Ectodermal cell (in vitro differentiated cells): ENCODE results near the gene TBCCD1.
A peak's percentile ranks its signal among the peaks of the same experiment; 100 is the strongest.
"Not testable (repeated sequence)": the region's sequence is repeated elsewhere in the genome, so short reads cannot be mapped to it uniquely, and the experiment has no call there.

Experiments
- H3K27ac ChIP-seq: 2 replicates; pipeline ENCODE4 v1.7.0; 2013; ENCODE audit warnings: mild to moderate bottlenecking, low read depth, low read length; ENCODE audit not compliant: insufficient read depth, poor library complexity, severe bottlenecking
- H3K27me3 ChIP-seq: 2 replicates; pipeline ENCODE4 v1.7.0; 2013; ENCODE audit warnings: mild to moderate bottlenecking, low read length; ENCODE audit not compliant: insufficient read depth, control insufficient read depth, poor library complexity, severe bottlenecking
- H3K36me3 ChIP-seq: one replicate; pipeline ENCODE4 v1.7.0; 2013; ENCODE audit warnings: low read length; ENCODE audit not compliant: control insufficient read depth, insufficient read depth
- H3K4me1 ChIP-seq: one replicate; pipeline ENCODE4 v1.7.0; 2013; ENCODE audit warnings: low read length; ENCODE audit not compliant: control insufficient read depth, insufficient read depth
- H3K4me3 ChIP-seq: 2 replicates; pipeline ENCODE4 v1.7.0; 2013; ENCODE audit warnings: low read depth, low read length, control low read depth; ENCODE audit not compliant: insufficient read depth
- H3K9me3 ChIP-seq: 2 replicates; pipeline ENCODE4 v1.7.0; 2013; ENCODE audit warnings: mild to moderate bottlenecking, low read length, moderate library complexity; ENCODE audit not compliant: control insufficient read depth
- WGBS, 2 experiments: methylation state at CpG; one replicate each; pipeline ENCODE4 v1.1.7; 2013; ENCODE audit warnings: missing lambda C conversion rate in 2 of 2; 5-methylcytosine and 5-hydroxymethylcytosine counted together

The TBCCD1 gene

DNA sequence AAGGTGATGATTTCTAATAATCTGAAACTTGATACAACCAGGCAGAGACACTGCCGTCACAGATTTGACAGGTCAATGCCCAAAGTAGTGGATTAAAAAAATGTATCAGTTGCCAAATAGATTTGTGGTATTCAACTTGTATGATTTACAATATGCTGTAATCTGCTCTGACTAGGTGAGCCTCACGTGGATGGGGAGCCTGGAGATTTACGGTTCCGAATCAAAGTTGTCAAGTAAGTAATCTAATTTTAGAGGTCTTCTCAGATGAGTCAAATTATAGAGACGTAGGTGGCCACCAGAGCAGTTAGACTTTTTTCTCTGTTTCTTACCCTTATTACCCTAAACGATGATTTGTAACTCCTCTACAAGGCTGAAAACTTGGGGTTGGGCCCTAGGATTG lies 15.4 kb upstream of the TBCCD1 start:
- H3K27ac ChIP-seq = no peak overlapping the region
- WGBS, 2 experiments = 95 to 96% methylated on average over 6 of the region's 6 CpGs
- H3K4me1 ChIP-seq = no peaks in the 10 kb centered on the region
- peaks cover 27% of the 10 kb centered on the region for H3K36me3 ChIP-seq
- H3K27me3 ChIP-seq = no peaks in the 10 kb centered on the region
- H3K4me3 ChIP-seq = no peak overlapping the region
- no peaks in the 10 kb centered on the region for H3K9me3 ChIP-seq

DNA sequence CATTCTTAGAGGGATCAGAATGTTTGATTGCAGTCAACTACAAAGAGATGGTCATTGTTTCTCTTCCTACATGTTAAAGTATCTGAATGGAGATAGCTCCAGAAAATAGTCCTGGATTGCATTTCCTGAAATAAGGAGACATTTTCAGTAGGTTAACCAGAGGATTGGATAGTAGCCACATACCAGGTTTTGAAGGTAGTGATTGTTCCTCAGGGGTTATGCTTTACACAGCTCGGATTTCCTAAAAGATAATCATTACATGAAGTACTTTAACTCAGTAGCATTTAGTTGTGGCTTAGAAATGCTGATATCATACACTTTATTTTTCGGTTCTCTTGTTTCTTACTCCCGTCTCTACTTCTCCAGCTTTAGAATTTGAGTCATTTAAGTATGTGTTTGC lies 13.6 kb upstream of the TBCCD1 start:
- no peaks in the 10 kb centered on the region for H3K4me1 ChIP-seq
- no peak overlapping the region for H3K27ac ChIP-seq
- no peaks in the 10 kb centered on the region for H3K9me3 ChIP-seq
- no peak overlapping the region for H3K4me3 ChIP-seq
- no peaks in the 10 kb centered on the region for H3K27me3 ChIP-seq
- WGBS, 2 experiments = 98% methylated on average over 3 of the region's 3 CpGs; no CpG with 5 or more reads in 1 of the 2 experiments
- peaks cover 33% of the 10 kb centered on the region for H3K36me3 ChIP-seq

DNA sequence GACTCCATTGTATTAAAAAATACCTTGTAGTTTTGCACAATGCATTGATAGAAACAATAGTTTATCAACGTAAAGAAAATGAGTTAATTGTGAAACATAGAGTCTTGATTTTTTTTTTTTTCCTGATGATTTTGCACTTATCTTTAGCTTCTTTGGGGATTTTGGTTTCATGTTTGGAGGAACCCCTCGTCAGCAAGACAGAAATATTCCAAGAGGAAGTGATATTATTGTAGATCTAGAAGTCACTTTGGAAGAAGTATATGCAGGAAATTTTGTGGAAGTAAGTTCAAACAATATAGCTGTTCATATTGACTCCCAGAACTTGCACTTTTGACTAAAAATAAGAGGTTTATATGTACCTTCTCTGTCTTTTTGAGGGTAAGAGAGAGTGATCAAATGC lies 10.4 kb upstream of the TBCCD1 start:
- Histone ChIP-seq H3K27ac (no peak overlapping the region), H3K36me3 (peaks cover 20% of the 10 kb centered on the region), H3K4me3 (no peak overlapping the region), H3K27me3 (no peaks in the 10 kb centered on the region), H3K9me3 (no peaks in the 10 kb centered on the region), H3K4me1 (no peaks in the 10 kb centered on the region)
- WGBS, 2 experiments = 88 to 91% methylated on average over 2 of the region's 2 CpGs

DNA sequence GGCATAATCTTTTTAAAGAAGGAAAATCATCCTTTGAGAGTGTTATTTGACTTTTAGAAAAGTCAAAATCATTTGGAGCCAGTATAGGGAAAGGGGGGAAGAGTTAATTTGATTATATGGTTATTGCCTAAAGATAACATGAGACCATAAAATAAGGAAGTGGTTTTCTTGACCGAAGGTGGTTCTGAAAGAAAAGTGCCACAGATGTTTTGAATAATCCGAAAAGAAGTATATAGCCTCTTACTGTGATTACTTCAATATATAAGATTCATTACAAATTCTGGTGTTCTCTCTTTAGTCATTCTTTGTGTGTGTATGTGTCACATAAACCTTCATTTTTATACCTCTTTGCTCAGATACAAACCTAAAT lies 4.5 kb upstream of the TBCCD1 start:
- peak overlapping the region; percentile 83 for H3K4me3 ChIP-seq
- no peaks in the 10 kb centered on the region for H3K9me3 ChIP-seq
- H3K27ac ChIP-seq = no peak overlapping the region
- peaks cover 8% of the 10 kb centered on the region for H3K36me3 ChIP-seq
- WGBS, 2 experiments = 78 to 90% methylated on average over 1 of the region's 2 CpGs
- no peaks in the 10 kb centered on the region for H3K27me3 ChIP-seq
- no peaks in the 10 kb centered on the region for H3K4me1 ChIP-seq

DNA sequence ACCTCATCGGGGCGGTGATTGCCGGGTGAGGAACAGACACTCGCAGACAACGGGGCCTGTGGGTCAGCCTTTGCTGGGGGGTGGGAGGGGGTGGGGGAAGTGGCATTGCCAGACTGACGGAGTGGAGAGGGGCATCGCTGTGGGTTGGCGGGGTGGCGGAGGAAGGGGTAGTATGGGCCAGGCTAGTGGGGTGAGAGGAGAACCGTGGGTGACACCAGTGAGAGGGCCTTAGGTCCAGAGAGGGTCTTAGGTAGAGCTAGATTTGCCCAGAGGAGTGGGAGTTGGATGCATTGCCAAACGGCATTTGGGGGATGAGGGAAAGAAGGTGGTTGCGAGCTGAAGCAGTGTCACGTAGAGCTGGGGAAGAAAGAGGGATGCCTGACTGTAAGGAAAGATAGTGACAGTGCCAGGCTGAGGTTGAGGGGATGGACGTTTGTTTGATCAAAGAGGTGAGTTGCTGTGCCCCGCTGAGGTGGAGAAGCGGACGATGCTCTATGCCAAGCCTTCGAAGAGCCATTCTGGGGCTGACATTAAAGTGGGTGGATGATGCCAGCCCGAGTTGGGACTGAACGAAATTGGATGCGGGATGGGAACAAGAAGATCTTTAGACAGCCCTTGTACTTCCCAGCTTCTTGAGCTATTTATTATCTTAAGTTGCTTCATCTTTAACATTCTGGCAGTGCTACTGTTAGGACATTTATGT lies 4.0 kb upstream of the TBCCD1 start:
- no peak overlapping the region for H3K27ac ChIP-seq
- peak overlapping the region; percentile 83 for H3K4me3 ChIP-seq
- H3K4me1 ChIP-seq = no peaks in the 10 kb centered on the region
- 14 to 16% methylated on average over 21 of the region's 21 CpGs for WGBS, 2 experiments
- no peaks in the 10 kb centered on the region for H3K9me3 ChIP-seq
- H3K27me3 ChIP-seq = no peaks in the 10 kb centered on the region
- peaks cover 8% of the 10 kb centered on the region for H3K36me3 ChIP-seq

DNA sequence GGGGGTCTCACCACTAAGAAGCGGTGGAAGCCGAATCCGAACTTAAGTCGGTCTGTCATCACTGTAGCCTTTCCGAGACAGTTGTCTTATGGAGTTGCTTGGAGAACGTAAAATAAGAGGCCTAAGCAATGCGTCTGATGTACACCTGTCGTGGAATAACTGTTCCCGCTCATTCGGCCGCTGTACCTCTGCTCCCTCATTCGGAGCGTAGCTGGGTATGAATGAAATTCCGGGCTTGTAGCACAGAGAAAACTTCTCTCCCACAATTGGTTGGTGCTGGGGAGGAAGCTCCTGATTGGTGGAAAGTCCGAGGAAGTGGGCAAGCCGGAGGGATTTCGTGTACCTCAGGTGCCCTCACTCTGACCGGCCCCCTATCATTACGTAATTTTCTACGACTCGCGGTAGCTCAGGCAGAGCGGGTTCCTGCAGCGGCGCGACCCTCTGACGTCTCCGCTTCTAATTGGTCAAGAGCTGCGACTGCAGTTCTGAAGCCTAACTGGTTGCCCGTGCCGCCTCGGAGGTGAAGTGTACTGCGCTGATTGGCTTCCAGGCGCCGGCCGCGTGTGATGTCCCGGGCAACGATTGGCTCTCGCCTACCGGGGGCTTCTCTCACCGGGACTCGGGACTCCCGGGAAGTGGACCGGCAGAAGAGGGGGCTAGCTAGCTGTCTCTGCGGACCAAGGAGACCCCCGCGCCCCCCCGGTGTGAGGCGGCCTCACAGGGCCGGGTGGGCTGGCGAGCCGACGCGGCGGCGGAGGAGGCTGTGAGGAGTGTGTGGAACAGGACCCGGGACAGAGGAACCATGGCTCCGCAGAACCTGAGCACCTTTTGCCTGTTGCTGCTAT lies 3.2 kb upstream of the TBCCD1 start, which contains the start of gene DNAJB11:
DNAJB11 (plus strand) TSS at position 625 of the 845 bp plus-strand sequence; CDS start at position 803, 178 bp downstream.
- H3K27me3 ChIP-seq = no peaks in the 10 kb centered on the region
- H3K9me3 ChIP-seq = no peaks in the 10 kb centered on the region
- no peaks in the 10 kb centered on the region for H3K4me1 ChIP-seq
- 1% methylated on average over 59 of the region's 59 CpGs for WGBS, 2 experiments
- H3K27ac ChIP-seq = peak within 1 kb of the TSS; percentile 1
- H3K36me3 ChIP-seq = peaks cover 8% of the 10 kb centered on the region
- H3K4me3 ChIP-seq = peak within 1 kb of the TSS; percentile 83

DNA sequence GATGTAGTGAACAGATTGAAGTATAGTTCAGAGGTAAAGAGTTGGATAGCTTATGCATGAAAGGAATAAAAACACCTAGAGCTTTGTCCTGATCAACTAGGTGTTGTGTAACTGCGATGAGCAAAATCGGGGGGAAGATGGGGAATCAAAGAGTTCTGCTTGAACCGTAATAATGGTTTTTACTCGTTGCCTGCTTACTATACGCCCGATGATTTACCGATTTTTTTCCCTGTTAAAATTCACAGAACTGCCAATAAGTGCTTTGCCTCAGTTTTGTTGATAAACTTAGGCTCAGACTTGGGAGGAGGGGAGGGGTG lies 2.6 kb upstream of the TBCCD1 start:
- no peaks in the 10 kb centered on the region for H3K4me1 ChIP-seq
- peak overlapping the region; percentile 83 for H3K4me3 ChIP-seq
- no peaks in the 10 kb centered on the region for H3K27me3 ChIP-seq
- H3K9me3 ChIP-seq = no peaks in the 10 kb centered on the region
- peak overlapping the region; percentile 1 for H3K27ac ChIP-seq
- peaks cover 5% of the 10 kb centered on the region for H3K36me3 ChIP-seq
- WGBS, 2 experiments = 12 to 13% methylated on average over 7 of the region's 7 CpGs

DNA sequence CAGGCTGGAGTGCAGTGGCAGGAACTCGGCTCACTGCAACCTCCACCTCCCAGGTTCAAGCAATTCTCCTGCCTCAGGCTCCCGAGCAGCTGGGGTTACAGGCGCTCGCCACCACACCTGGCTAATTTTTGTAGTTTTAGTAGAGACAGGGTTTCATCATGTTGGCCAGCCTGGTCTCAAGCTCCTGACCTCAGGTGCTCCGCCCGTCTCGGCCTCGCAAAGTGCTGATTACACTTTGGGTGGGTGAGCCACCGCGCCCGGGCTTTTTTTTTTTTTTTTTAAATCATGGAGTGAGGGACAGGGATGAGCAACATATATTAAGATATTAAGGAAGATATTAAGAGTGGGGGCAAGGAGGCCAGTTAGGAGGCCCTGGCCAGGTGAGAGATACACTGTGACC lies 2.2 kb upstream of the TBCCD1 start:
- not testable (repeated sequence) for H3K27ac ChIP-seq, H3K9me3 ChIP-seq, H3K27me3 ChIP-seq, H3K4me1 ChIP-seq, H3K36me3 ChIP-seq
- peak overlapping the region; percentile 83 for H3K4me3 ChIP-seq
- 84 to 88% methylated on average over 11 of the region's 11 CpGs for WGBS, 2 experiments

DNA sequence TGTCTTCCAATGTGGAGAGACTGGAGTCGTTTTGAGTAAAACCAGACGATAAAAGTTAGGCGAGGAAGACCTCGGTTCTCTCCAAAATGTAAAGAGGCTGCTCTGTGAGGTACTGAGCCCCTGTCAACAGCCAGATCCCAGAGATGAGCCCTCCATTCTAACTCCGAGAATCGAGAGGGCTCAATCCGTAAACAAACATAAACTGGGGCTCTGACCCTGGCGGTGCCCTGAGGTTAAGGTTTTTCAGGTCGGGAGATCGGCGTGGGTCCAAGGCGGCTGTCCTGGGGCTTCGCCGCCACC lies 417 bp downstream of the TBCCD1 start:
- Histone ChIP-seq H3K4me1 (no peaks in the 10 kb centered on the region), H3K9me3 (no peaks in the 10 kb centered on the region), H3K27ac (no peak overlapping the region), H3K4me3 (peak overlapping the region; percentile 83), H3K27me3 (no peaks in the 10 kb centered on the region), H3K36me3 (no peaks in the 10 kb centered on the region)
- 1% methylated on average over 14 of the region's 14 CpGs for WGBS, 2 experiments

DNA sequence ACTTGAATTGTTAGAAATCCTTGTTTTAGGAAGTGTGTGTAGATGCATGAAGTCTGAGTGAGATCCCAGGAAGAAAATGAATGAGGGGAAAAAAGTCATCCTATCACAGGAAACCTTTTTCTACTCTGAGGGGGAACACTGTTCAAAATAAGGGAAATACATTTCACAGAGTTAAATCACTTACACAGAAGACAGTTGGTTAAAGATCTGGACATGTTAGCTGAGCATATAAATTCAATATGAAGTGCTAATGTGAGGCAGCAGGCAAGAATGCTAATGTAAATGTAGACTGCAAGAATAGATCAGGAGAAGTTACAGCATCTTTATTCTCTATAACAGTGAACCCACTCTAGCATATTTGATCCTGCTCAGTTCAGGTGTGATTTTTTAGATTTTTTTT lies 2.6 kb downstream of the TBCCD1 start:
- H3K4me3 ChIP-seq = no peak overlapping the region
- H3K36me3 ChIP-seq = no peaks in the 10 kb centered on the region
- no peak overlapping the region for H3K27ac ChIP-seq
- H3K4me1 ChIP-seq = no peaks in the 10 kb centered on the region
- no peaks in the 10 kb centered on the region for H3K9me3 ChIP-seq
- no peaks in the 10 kb centered on the region for H3K27me3 ChIP-seq
